GM23338 (cell line): ENCODE data around the gene APRT. TPM values are rescaled to one million over a fixed set of nuclear protein-coding genes. Genes with fewer than 3 reads are reported as not detected.

ENCODE experiments used
- ATAC-seq: fragments of 200-7000 bp; cut with Tn5 transposase; 3 replicates; pipeline ENCODE4 v1.9.1; 2020
- DNase-seq: peaks from one replicate; pipeline ENCODE4 v3.0.0-alpha.2; 2015; ENCODE audit warnings: low spot score
- H2AFZ ChIP-seq: fragments of 200-600 bp; sonication (generic); 2 replicates; pipeline ENCODE4 v1.8.0; 2016; ENCODE audit warnings: antibody characterized with exemption, mild to moderate bottlenecking, moderate library complexity
- H3F3A ChIP-seq: fragments of 200-600 bp; sonication (generic); replicated peaks from 2 replicates; pipeline ENCODE4 v1.8.0; 2017; ENCODE audit warnings: antibody characterized with exemption, mixed run types, low read depth
- H3K27ac ChIP-seq: fragments of 200-600 bp; sonication (generic); 2 replicates; pipeline ENCODE4 v1.6.1; 2016; ENCODE audit warnings: low read depth
- H3K27me3 ChIP-seq: fragments of 200-600 bp; sonication (generic); 2 replicates; pipeline ENCODE4 v1.8.0; 2016; ENCODE audit warnings: mild to moderate bottlenecking, mixed run types, moderate library complexity; ENCODE audit not compliant: insufficient read depth
- H3K36me3 ChIP-seq: fragments of 200-600 bp; sonication (generic); 2 replicates; pipeline ENCODE4 v1.8.0; 2016; ENCODE audit warnings: mild to moderate bottlenecking; ENCODE audit not compliant: insufficient read depth
- H3K4me1 ChIP-seq: fragments of 200-600 bp; sonication (generic); 2 replicates; pipeline ENCODE4 v1.8.0; 2016; ENCODE audit warnings: mild to moderate bottlenecking, moderate library complexity; ENCODE audit not compliant: insufficient read depth
- H3K4me2 ChIP-seq: fragments of 200-600 bp; sonication (generic); 2 replicates; pipeline ENCODE4 v1.7.1; 2017; ENCODE audit warnings: mixed run types
- H3K4me3 ChIP-seq: fragments of 200-600 bp; sonication (generic); 2 replicates; pipeline ENCODE4 v1.6.1; 2016; ENCODE audit warnings: mixed run types
- H3K79me2 ChIP-seq: fragments of 200-600 bp; sonication (generic); replicated peaks from 2 replicates; pipeline ENCODE4 v1.8.0; 2017; ENCODE audit warnings: mild to moderate bottlenecking; ENCODE audit not compliant: insufficient read depth
- H3K9me2 ChIP-seq: fragments of 200-600 bp; sonication (generic); 2 replicates; pipeline ENCODE4 v1.8.0; 2017; ENCODE audit not compliant: insufficient read depth
- H4K20me1 ChIP-seq: fragments of 200-600 bp; sonication (generic); replicated peaks from 2 replicates; pipeline ENCODE4 v1.8.0; 2017; ENCODE audit warnings: mild to moderate bottlenecking; ENCODE audit not compliant: insufficient read depth
- H3K27ac Mint-ChIP-seq: 2 replicates; pipeline ENCODE4 v1.8.0; 2020; ENCODE audit warnings: inconsistent platforms, mild to moderate bottlenecking, moderate library complexity, mixed read lengths
- H3K27me3 Mint-ChIP-seq: 3 replicates; pipeline ENCODE4 v1.8.0; 2022; ENCODE audit warnings: low read depth, mild to moderate bottlenecking, moderate library complexity, mixed read lengths, inconsistent platforms; ENCODE audit not compliant: insufficient read depth, poor library complexity
- H3K36me3 Mint-ChIP-seq: 3 replicates; pipeline ENCODE4 v1.8.0; 2021; ENCODE audit warnings: low read depth, mild to moderate bottlenecking, inconsistent platforms, moderate library complexity, mixed read lengths
- H3K4me1 Mint-ChIP-seq: 3 replicates; pipeline ENCODE4 v1.8.0; 2020; ENCODE audit warnings: mild to moderate bottlenecking, inconsistent platforms, mixed read lengths
- H3K4me3 Mint-ChIP-seq: 3 replicates; pipeline ENCODE4 v1.8.0; 2021; ENCODE audit warnings: moderate library complexity, mild to moderate bottlenecking, inconsistent platforms, mixed read lengths
- H3K9me3 Mint-ChIP-seq: 3 replicates; pipeline ENCODE4 v1.8.0; 2020; ENCODE audit warnings: moderate library complexity, mild to moderate bottlenecking, inconsistent platforms, mixed read lengths
- CREB1 ChIP-seq: fragments of 250-450 bp; sonication (Bioruptor Pico); IDR thresholded peaks from 2 replicates; pipeline ENCODE4 v1.5.0; 2020; ENCODE audit warnings: low read depth, mild to moderate bottlenecking, moderate library complexity
- CTCF ChIP-seq, 2 experiments: fragments of 200-600 bp in 1 of 2; sonication (generic) in 1 of 2; conservative IDR thresholded peaks; 2 replicates each; pipeline versions ENCODE4 v1.5.1 to v1.6.1; 2016 to 2017; ENCODE audit warnings: antibody characterized with exemption in 2 of 2, low read depth in 2 of 2, mild to moderate bottlenecking in 2 of 2, moderate library complexity in 1 of 2
- EZH2 ChIP-seq: fragments of 200-600 bp; sonication (generic); IDR thresholded peaks from one replicate; pipeline ENCODE4 v1.8.0; 2017; ENCODE audit warnings: antibody characterized with exemption, mild to moderate bottlenecking, low read depth; ENCODE audit not compliant: unreplicated experiment
- EZH2phosphoT487 ChIP-seq: fragments of 200-600 bp; sonication (generic); IDR thresholded peaks from one replicate; pipeline ENCODE4 v1.8.1; 2018; ENCODE audit warnings: antibody characterized with exemption; ENCODE audit not compliant: unreplicated experiment
- NANOG ChIP-seq: IDR thresholded peaks from 2 replicates; pipeline ENCODE4 v1.6.1; 2016; ENCODE audit warnings: antibody characterized with exemption, borderline replicate concordance
- POLR2AphosphoS5 ChIP-seq: IDR thresholded peaks from 2 replicates; pipeline ENCODE4 v1.6.1; 2016; ENCODE audit warnings: antibody characterized with exemption, low read depth
- ZNF331 ChIP-seq: fragments of 250-450 bp; sonication (Bioruptor Pico); IDR thresholded peaks from 2 replicates; pipeline ENCODE4 v1.5.0; 2020; ENCODE audit warnings: low read depth, mild to moderate bottlenecking, moderate library complexity
- ZNF462 ChIP-seq: fragments of 250-450 bp; sonication (Bioruptor Pico); IDR thresholded peaks from 2 replicates; pipeline ENCODE4 v1.5.0; 2020; ENCODE audit warnings: mild to moderate bottlenecking, moderate library complexity
- polyA plus RNA-seq: library from polyadenylated mRNA; unstranded; fragments of >200 nt; fragmentation: Nextera tagmentation; extraction: Ambion mirVana; gene quantifications from 2 replicates; pipeline ENCODE4 v1.2.1, GENCODE V29; 2016
- total RNA-seq: library from RNA; depleted of rRNA; stranded (reverse); fragments of >200 nt; shearing (Covaris generic); gene quantifications from 2 replicates; pipeline ENCODE4 v1.2.3, GENCODE V29; 2014

Gene APRT
- total and polyA plus RNA-seq, 2 experiments from 2014 or later = 250 to 522 TPM

- Histone ChIP-seq H3K4me3 (no peak overlapping the region), H3K79me2 (no peaks in the 10 kb centered on the region), H2AFZ (no peak overlapping the region), H3K27ac (no peak overlapping the region), H3K9me2 (no peaks in the 10 kb centered on the region), H4K20me1 (no peaks in the 10 kb centered on the region), H3K4me2 (no peak overlapping the region), H3K36me3 (no peaks in the 10 kb centered on the region; the same call in 1 of the 2 replicates), H3K4me1 (no peaks in the 10 kb centered on the region), H3K27me3 (no peaks in the 10 kb centered on the region), H3F3A (no peaks in the 10 kb centered on the region)
- no peak for ATAC-seq
- Mint-ChIP-seq H3K27ac (no peak overlapping the region), H3K4me1 (no peaks in the 10 kb centered on the region), H3K27me3 (peaks cover 14% of the 10 kb centered on the region), H3K36me3 (peaks cover 11% of the 10 kb centered on the region), H3K4me3 (no peak overlapping the region), H3K9me3 (no peaks in the 10 kb centered on the region)
- no peak for DNase-seq
- TF ChIP-seq CTCF (conservative IDR thresholded peaks at IDR 0.05; ENCODE audit: low read depth in 2 of 2) (peak in 1 of 2 experiments; percentile 35; a peak in 2 of 4 replicates), ZNF331 (CRISPR knock-in tag) (no peak)
Measured at GRCh38 chr16:88839026-88839529, 27.4 kb upstream of the APRT start.

GRCh38 chr16:88838566-88838965, 26.8 kb upstream of the APRT start:
- Mint-ChIP-seq H3K9me3 (no peaks in the 10 kb centered on the region), H3K4me3 (no peak overlapping the region), H3K27ac (no peak overlapping the region), H3K4me1 (no peaks in the 10 kb centered on the region), H3K27me3 (peaks cover 12% of the 10 kb centered on the region), H3K36me3 (peaks cover 11% of the 10 kb centered on the region)
- H3K79me2 ChIP-seq = no peaks in the 10 kb centered on the region
- no peak overlapping the region for H3K4me3 ChIP-seq
- H3K9me2 ChIP-seq = no peaks in the 10 kb centered on the region
- no peak overlapping the region for H3K27ac ChIP-seq
- no peaks in the 10 kb centered on the region for H3K27me3 ChIP-seq
- H3K4me2 ChIP-seq = no peak overlapping the region
- DNase-seq = no peak
- H3F3A ChIP-seq = no peaks in the 10 kb centered on the region
- H2AFZ ChIP-seq = no peak overlapping the region
- no peaks in the 10 kb centered on the region for H4K20me1 ChIP-seq
- TF ChIP-seq ZNF331 (CRISPR knock-in tag) (no peak), CREB1 (CRISPR knock-in tag) (no peak), EZH2 (no peak), EZH2phosphoT487 (no peak), ZNF462 (CRISPR knock-in tag) (no peak), NANOG (no peak), POLR2AphosphoS5 (no peak)
- H3K4me1 ChIP-seq = no peaks in the 10 kb centered on the region
- H3K36me3 ChIP-seq = no peaks in the 10 kb centered on the region; the same call in 1 of the 2 replicates
- no peak for ATAC-seq
